HEK293 (cell line): ENCODE results near the gene C1orf21.

ENCODE experiments used
- CTCF ChIA-PET: fragments of 350-600 bp; formaldehyde crosslinking; extraction: SDS; loops from one replicate; lab custom pipeline; 2021; ENCODE audit warnings: antibody characterized with exemption; lab: Yijun Ruan, JAX
- POLR2A ChIA-PET: fragments of 300-600 bp; formaldehyde crosslinking; extraction: SDS; loops from one replicate; lab custom pipeline; 2020; ENCODE audit warnings: antibody characterized with exemption, inconsistent platforms; lab: Yijun Ruan, JAX
- H3K27ac ChIP-seq: fragments of 200-500 bp; sonication (Bioruptor generic); 2 replicates; pipeline ENCODE4 v1.5.1; 2014; ENCODE audit warnings: low read depth, low read length, control low read depth, inconsistent platforms; ENCODE audit errors: extremely low read depth
- H3K36me3 ChIP-seq, 2 experiments: fragments of 200-500 bp in 1 of 2; sonication (Bioruptor generic) in 1 of 2; 1 replicate in 1 of 2; 2 replicates in 1 of 2; pipeline ENCODE4 v1.5.1; 2014 to 2017; ENCODE audit warnings: inconsistent platforms in 2 of 2, low read length in 2 of 2; ENCODE audit not compliant: control insufficient read depth in 2 of 2, insufficient read depth in 1 of 2
- H3K4me1 ChIP-seq: fragments of 200-500 bp; sonication (Bioruptor generic); 2 replicates; pipeline ENCODE4 v1.5.1; 2014; ENCODE audit warnings: mild to moderate bottlenecking, low read length, inconsistent platforms; ENCODE audit not compliant: control insufficient read depth, insufficient read depth
- H3K4me3 ChIP-seq: 2 replicates; pipeline ENCODE4 v1.5.1; 2011; ENCODE audit warnings: low read depth, mild to moderate bottlenecking, control low read depth, low read length, moderate library complexity
- H3K9me3 ChIP-seq: fragments of 200-500 bp; sonication (Bioruptor generic); 2 replicates; pipeline ENCODE4 v1.5.1; 2014; ENCODE audit warnings: low read depth, low read length, inconsistent platforms; ENCODE audit not compliant: control insufficient read depth, insufficient read depth
- KLF8 ChIP-seq: fragments of 450-650 bp; formaldehyde crosslinking; IDR thresholded peaks from 2 replicates; pipeline ENCODE4 v1.5.1; 2016; ENCODE audit warnings: missing biosample characterization, missing genetic modification characterization
- MEIS1 ChIP-seq: sonication (generic); formaldehyde crosslinking; IDR thresholded peaks from 2 replicates; pipeline ENCODE4 v1.8.1; 2022; ENCODE audit warnings: missing genetic modification reagents, mild to moderate bottlenecking, borderline replicate concordance
- SETDB1 ChIP-seq: IDR thresholded peaks from one replicate; pipeline ENCODE4 v1.6.1; 2017; ENCODE audit warnings: mild to moderate bottlenecking, low read length, moderate library complexity, mixed read lengths; ENCODE audit not compliant: insufficient read length
- YY1 ChIP-seq: fragments of 450-650 bp; formaldehyde crosslinking; IDR thresholded peaks from 2 replicates; pipeline ENCODE4 v1.5.1; 2018; ENCODE audit warnings: missing biosample characterization, missing genetic modification characterization
- ZBTB20 ChIP-seq: fragments of 450-650 bp; formaldehyde crosslinking; IDR thresholded peaks from 2 replicates; pipeline ENCODE4 v1.5.1; 2016; ENCODE audit warnings: missing biosample characterization, missing genetic modification characterization
- ZBTB48 ChIP-seq: fragments of 450-650 bp; formaldehyde crosslinking; IDR thresholded peaks from 2 replicates; pipeline ENCODE4 v1.5.1; 2016; ENCODE audit warnings: missing biosample characterization, missing genetic modification characterization
- ZFHX2 ChIP-seq: fragments of 450-650 bp; formaldehyde crosslinking; conservative IDR thresholded peaks from 2 replicates; pipeline ENCODE4 v1.5.1; 2016; ENCODE audit warnings: missing biosample characterization, missing genetic modification characterization
- ZNF133 ChIP-seq: fragments of 450-650 bp; formaldehyde crosslinking; IDR thresholded peaks from 2 replicates; pipeline ENCODE4 v1.5.1; 2016; ENCODE audit warnings: missing biosample characterization, missing genetic modification characterization
- ZNF169 ChIP-seq: fragments of 450-650 bp; formaldehyde crosslinking; IDR thresholded peaks from 2 replicates; pipeline ENCODE4 v1.5.1; 2016; ENCODE audit warnings: missing biosample characterization, missing genetic modification characterization
- ZNF311 ChIP-seq: fragments of 450-650 bp; formaldehyde crosslinking; IDR thresholded peaks from 2 replicates; pipeline ENCODE4 v1.5.1; 2017; ENCODE audit warnings: missing biosample characterization, missing genetic modification characterization, borderline replicate concordance
- ZNF324 ChIP-seq: fragments of 450-650 bp; formaldehyde crosslinking; IDR thresholded peaks from 2 replicates; pipeline ENCODE4 v1.5.1; 2016; ENCODE audit warnings: missing biosample characterization, missing genetic modification characterization
- ZNF433 ChIP-seq: fragments of 450-650 bp; formaldehyde crosslinking; IDR thresholded peaks from 2 replicates; pipeline ENCODE4 v1.5.1; 2016; ENCODE audit warnings: missing biosample characterization, missing genetic modification characterization, low read depth
- ZNF558 ChIP-seq: fragments of 450-650 bp; formaldehyde crosslinking; IDR thresholded peaks from 2 replicates; pipeline ENCODE4 v1.5.1; 2016; ENCODE audit warnings: missing biosample characterization, missing genetic modification characterization
- ZNF768 ChIP-seq: fragments of 450-650 bp; formaldehyde crosslinking; IDR thresholded peaks from 2 replicates; pipeline ENCODE4 v1.5.1; 2018; ENCODE audit warnings: missing biosample characterization, mild to moderate bottlenecking, missing genetic modification characterization
- TF ChIP-seq, protein P1 (sequence below): fragments of 450-650 bp; formaldehyde crosslinking; IDR thresholded peaks from 2 replicates; pipeline ENCODE4 v1.5.1; 2016; ENCODE audit warnings: missing biosample characterization, missing genetic modification characterization, low read depth
- TF ChIP-seq, protein P2 (sequence below): fragments of 450-650 bp; formaldehyde crosslinking; IDR thresholded peaks from 2 replicates; pipeline ENCODE4 v1.5.1; 2016; ENCODE audit warnings: missing biosample characterization, missing genetic modification characterization
- TF ChIP-seq, protein P3 (sequence below): fragments of 450-650 bp; formaldehyde crosslinking; IDR thresholded peaks from 2 replicates; pipeline ENCODE4; 2016; ENCODE audit warnings: missing biosample characterization, missing genetic modification characterization
- TF ChIP-seq, protein P4 (sequence below): sonication (generic); formaldehyde crosslinking; IDR thresholded peaks from 2 replicates; pipeline ENCODE4 v1.8.1; 2022; ENCODE audit warnings: mild to moderate bottlenecking, moderate library complexity, missing genetic modification reagents
- TF ChIP-seq, protein P5 (sequence below): fragments of 450-650 bp; IDR thresholded peaks from 2 replicates; pipeline ENCODE4 v1.5.1; 2018; ENCODE audit warnings: missing biosample characterization, missing genetic modification characterization
- TF ChIP-seq, protein P6 (sequence below): fragments of 450-650 bp; formaldehyde crosslinking; IDR thresholded peaks from 2 replicates; pipeline ENCODE4 v1.5.1; 2016; ENCODE audit warnings: missing biosample characterization, missing genetic modification characterization, borderline replicate concordance

The C1orf21 gene

DNA sequence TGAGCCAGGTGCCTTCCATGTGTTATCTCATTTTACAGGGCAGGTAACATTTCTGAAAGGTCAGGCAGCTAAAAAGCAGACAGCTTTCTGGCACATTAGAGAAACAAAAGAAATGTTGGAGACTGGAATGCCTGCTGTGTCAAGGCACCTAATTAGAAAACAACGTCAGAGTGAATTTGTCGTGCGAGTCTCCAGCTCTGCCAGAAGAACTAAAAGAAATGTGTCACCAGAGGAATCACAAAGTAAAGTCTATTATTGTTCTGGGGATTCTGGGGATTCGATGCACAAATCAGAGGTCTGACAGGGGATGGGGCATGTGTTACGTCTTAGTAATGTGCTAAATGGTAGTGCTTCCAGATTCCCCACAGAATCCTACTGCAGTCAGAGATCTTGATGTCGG, 278.5 kb downstream of the C1orf21 start (continued):
- TF ChIP-seq, protein P1, sequence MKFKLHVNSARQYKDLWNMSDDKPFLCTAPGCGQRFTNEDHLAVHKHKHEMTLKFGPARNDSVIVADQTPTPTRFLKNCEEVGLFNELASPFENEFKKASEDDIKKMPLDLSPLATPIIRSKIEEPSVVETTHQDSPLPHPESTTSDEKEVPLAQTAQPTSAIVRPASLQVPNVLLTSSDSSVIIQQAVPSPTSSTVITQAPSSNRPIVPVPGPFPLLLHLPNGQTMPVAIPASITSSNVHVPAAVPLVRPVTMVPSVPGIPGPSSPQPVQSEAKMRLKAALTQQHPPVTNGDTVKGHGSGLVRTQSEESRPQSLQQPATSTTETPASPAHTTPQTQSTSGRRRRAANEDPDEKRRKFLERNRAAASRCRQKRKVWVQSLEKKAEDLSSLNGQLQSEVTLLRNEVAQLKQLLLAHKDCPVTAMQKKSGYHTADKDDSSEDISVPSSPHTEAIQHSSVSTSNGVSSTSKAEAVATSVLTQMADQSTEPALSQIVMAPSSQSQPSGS (tag by site-specific recombination) = no peak
- TF ChIP-seq, protein P2, sequence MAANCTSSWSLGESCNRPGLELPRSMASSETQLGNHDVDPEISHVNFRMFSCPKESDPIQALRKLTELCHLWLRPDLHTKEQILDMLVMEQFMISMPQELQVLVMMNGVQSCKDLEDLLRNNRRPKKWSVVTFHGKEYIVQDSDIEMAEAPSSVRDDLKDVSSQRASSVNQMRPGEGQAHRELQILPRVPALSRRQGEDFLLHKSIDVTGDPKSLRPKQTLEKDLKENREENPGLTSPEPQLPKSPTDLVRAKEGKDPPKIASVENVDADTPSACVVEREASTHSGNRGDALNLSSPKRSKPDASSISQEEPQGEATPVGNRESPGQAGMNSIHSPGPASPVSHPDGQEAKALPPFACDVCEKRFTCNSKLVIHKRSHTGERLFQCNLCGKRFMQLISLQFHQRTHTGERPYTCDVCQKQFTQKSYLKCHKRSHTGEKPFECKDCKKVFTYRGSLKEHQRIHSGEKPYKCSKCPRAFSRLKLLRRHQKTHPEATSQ (tag by site-specific recombination) = no peak
- TF ChIP-seq, protein P3, sequence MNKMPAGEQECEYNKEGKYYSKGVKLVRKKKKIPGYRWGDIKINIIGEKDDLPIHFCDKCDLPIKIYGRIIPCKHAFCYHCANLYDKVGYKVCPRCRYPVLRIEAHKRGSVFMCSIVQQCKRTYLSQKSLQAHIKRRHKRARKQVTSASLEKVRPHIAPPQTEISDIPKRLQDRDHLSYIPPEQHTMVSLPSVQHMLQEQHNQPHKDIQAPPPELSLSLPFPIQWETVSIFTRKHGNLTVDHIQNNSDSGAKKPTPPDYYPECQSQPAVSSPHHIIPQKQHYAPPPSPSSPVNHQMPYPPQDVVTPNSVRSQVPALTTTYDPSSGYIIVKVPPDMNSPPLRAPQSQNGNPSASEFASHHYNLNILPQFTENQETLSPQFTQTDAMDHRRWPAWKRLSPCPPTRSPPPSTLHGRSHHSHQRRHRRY (tag by site-specific recombination) = no peak
- TF ChIP-seq ZBTB48 (tag by site-specific recombination) (no peak), ZNF433 (tag by site-specific recombination) (no peak), ZNF169 (tag by site-specific recombination) (no peak), ZNF324 (tag by site-specific recombination) (no peak), ZFHX2 (tag by site-specific recombination) (no peak), ZNF558 (no peak), ZNF311 (tag by site-specific recombination) (no peak), ZNF768 (tag by site-specific recombination) (no peak)
- TF ChIP-seq, protein P4, sequence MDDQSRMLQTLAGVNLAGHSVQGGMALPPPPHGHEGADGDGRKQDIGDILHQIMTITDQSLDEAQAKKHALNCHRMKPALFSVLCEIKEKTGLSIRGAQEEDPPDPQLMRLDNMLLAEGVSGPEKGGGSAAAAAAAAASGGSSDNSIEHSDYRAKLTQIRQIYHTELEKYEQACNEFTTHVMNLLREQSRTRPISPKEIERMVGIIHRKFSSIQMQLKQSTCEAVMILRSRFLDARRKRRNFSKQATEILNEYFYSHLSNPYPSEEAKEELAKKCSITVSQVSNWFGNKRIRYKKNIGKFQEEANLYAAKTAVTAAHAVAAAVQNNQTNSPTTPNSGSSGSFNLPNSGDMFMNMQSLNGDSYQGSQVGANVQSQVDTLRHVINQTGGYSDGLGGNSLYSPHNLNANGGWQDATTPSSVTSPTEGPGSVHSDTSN = no peak
- TF ChIP-seq, all 188 proteins: peak for 0

DNA sequence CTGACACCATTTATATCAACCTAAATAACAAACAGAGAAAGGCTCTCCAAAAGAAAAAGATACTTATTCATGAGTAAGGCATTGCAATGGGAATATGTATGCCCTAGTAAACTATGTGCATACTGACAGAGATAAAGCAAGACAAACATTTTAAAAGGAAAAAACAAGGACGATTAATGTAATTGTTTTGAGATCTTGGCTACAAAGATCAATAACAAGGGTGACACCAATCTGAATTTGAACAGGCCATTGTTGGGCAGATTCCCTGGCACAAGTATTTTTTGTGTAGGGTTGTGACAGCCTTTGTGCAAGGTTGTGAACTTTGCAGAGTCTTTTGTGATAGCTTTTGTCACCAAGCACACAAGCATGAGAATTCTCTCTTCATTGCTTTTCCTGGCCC, 282.6 kb downstream of the C1orf21 start:
- H3K4me3 ChIP-seq = no peak overlapping the region
- H3K36me3 ChIP-seq = no peaks in the 10 kb centered on the region
- H3K9me3 ChIP-seq = no peaks in the 10 kb centered on the region
- TF ChIP-seq KLF8 (no peak), ZBTB20 (tag by site-specific recombination) (peak; percentile 32; the same call in 1 of the 2 replicates)
- TF ChIP-seq, all 188 proteins: peak for 1
- Histone ChIP-seq H3K27ac (no peak overlapping the region), H3K4me1 (no peaks in the 10 kb centered on the region)
- CTCF ChIA-PET = interaction anchor here (0.6 kb wide), 1 partner anchor 749 kb away, joined by 3 read pairs; no protein-coding TSS in a partner anchor
- POLR2A ChIA-PET = no interaction called here

DNA sequence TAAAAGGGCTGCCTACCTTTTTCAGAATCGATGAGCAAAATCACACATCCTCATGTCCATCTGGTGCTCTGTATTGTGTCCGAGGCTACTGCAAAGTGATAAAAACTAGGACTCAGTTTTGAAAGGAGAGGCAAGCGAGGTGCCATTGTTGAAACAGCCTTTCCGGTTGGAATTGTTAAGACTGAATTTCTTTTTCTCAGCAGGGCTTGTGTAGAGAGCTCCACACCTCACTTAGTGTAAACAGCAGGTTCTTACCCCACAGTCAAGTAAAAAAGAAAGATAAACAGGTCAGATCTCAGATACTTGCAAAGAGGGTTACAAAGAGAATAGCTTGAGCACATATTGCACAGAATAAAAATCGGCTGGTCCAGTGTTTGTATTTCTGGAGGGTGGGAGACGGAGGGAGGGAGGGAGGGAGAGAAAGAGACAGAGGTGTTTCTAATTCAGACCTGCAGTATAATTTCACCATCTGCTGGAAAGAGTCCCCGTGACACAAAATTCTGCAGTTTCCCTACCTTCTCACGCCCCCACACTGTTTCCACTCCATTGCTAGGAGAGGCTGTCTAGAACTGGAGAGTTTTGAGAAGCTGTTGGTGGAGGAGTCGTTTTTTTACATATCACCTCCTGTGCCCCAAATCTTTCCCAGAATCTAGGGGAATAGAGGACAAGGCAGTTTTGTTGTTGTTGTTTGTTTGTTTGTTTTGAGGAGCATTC, 285.3 kb downstream of the C1orf21 start:
- no peak overlapping the region for H3K4me3 ChIP-seq
- no peak overlapping the region for H3K27ac ChIP-seq
- no peaks in the 10 kb centered on the region for H3K4me1 ChIP-seq
- H3K36me3 ChIP-seq = no peaks in the 10 kb centered on the region
- ChIA-PET CTCF (interaction anchor here (0.5 to 0.8 kb wide), 2 partner anchors 20 to 46 kb away, joined by 5 to 6 read pairs; no protein-coding TSS in a partner anchor), POLR2A (no interaction called here)
- H3K9me3 ChIP-seq = no peaks in the 10 kb centered on the region
- TF ChIP-seq ZNF133 (tag by site-specific recombination) = no peak
- no peak for TF ChIP-seq YY1
- TF ChIP-seq SETDB1 = no peak
- no peak for TF ChIP-seq MEIS1 (CRISPR knock-in tag)
- TF ChIP-seq, protein P5, sequence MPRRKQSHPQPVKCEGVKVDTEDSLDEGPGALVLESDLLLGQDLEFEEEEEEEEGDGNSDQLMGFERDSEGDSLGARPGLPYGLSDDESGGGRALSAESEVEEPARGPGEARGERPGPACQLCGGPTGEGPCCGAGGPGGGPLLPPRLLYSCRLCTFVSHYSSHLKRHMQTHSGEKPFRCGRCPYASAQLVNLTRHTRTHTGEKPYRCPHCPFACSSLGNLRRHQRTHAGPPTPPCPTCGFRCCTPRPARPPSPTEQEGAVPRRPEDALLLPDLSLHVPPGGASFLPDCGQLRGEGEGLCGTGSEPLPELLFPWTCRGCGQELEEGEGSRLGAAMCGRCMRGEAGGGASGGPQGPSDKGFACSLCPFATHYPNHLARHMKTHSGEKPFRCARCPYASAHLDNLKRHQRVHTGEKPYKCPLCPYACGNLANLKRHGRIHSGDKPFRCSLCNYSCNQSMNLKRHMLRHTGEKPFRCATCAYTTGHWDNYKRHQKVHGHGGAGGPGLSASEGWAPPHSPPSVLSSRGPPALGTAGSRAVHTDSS (tag by site-specific recombination) = no peak
- TF ChIP-seq, protein P6, sequence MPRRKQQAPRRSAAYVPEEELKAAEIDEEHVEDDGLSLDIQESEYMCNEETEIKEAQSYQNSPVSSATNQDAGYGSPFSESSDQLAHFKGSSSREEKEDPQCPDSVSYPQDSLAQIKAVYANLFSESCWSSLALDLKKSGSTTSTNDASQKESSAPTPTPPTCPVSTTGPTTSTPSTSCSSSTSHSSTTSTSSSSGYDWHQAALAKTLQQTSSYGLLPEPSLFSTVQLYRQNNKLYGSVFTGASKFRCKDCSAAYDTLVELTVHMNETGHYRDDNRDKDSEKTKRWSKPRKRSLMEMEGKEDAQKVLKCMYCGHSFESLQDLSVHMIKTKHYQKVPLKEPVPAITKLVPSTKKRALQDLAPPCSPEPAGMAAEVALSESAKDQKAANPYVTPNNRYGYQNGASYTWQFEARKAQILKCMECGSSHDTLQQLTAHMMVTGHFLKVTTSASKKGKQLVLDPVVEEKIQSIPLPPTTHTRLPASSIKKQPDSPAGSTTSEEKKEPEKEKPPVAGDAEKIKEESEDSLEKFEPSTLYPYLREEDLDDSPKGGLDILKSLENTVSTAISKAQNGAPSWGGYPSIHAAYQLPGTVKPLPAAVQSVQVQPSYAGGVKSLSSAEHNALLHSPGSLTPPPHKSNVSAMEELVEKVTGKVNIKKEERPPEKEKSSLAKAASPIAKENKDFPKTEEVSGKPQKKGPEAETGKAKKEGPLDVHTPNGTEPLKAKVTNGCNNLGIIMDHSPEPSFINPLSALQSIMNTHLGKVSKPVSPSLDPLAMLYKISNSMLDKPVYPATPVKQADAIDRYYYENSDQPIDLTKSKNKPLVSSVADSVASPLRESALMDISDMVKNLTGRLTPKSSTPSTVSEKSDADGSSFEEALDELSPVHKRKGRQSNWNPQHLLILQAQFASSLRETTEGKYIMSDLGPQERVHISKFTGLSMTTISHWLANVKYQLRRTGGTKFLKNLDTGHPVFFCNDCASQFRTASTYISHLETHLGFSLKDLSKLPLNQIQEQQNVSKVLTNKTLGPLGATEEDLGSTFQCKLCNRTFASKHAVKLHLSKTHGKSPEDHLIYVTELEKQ (tag by site-specific recombination) = no peak
- no peak for TF ChIP-seq ZNF311 (tag by site-specific recombination)
